Thoracic aorta (tissue), 2 donors: ENCODE data around the gene RAB9B. TPM values are rescaled to one million over a fixed set of nuclear protein-coding genes. Genes with fewer than 3 reads are reported as not detected.

ENCODE experiments used
- ATAC-seq: fragments of 150-250 bp; one replicate; pipeline ENCODE4 v1.8.0; 2017; ENCODE audit warnings: low read depth; ENCODE audit not compliant: insufficient number of reproducible peaks, low FRiP score
- DNase-seq: peaks from one replicate; pipeline ENCODE4 v3.0.0-alpha.2; 2020; ENCODE audit warnings: low spot score
- H3K27ac ChIP-seq, 2 donors: fragments of 200-600 bp; sonication (generic); 1 replicate in 1 of 2; 2 replicates in 1 of 2; pipeline ENCODE4 v1.5.1; 2016; ENCODE audit warnings: mild to moderate bottlenecking in 2 of 2, moderate library complexity in 2 of 2
- H3K27me3 ChIP-seq: fragments of 200-600 bp; sonication (generic); replicated peaks from 2 replicates; pipeline ENCODE4 v1.6.0; 2016; ENCODE audit warnings: mild to moderate bottlenecking; ENCODE audit not compliant: insufficient read depth
- H3K36me3 ChIP-seq: fragments of 200-600 bp; sonication (generic); one replicate; pipeline ENCODE4 v1.5.1; 2016
- H3K4me1 ChIP-seq, 2 donors: fragments of 200-600 bp; sonication (generic); 1 replicate in 1 of 2; 2 replicates in 1 of 2; pipeline versions ENCODE4 v1.5.1 to v1.6.0; 2016; ENCODE audit warnings: low read depth in 2 of 2, mild to moderate bottlenecking in 1 of 2; ENCODE audit not compliant: control insufficient read depth in 1 of 2
- H3K4me3 ChIP-seq: fragments of 200-600 bp; sonication (generic); 2 replicates; pipeline ENCODE4 v1.5.1; 2016; ENCODE audit warnings: mild to moderate bottlenecking
- H3K9me3 ChIP-seq: fragments of 200-600 bp; sonication (generic); 2 replicates; pipeline ENCODE4 v1.5.1; 2016
- CTCF ChIP-seq: fragments of 200-600 bp; sonication (generic); IDR thresholded peaks from one replicate; pipeline ENCODE4 v1.5.1; 2019; ENCODE audit warnings: antibody characterized with exemption
- total RNA-seq, 2 donors: library from RNA; depleted of rRNA; stranded (reverse); fragments of >200 nt; gene quantifications; one replicate each; pipeline versions ENCODE4 v1.1.0 to v1.2.3, GENCODE V29; 2016

The RAB9B gene
- total RNA-seq, 2 donors from 2014 or later, result 6.8 to 7.7 TPM

GRCh38 chrX:103811858-103812257 lies 20.2 kb downstream of the RAB9B start:
- Histone ChIP-seq H3K27me3 (no peaks in the 10 kb centered on the region), H3K4me1 (no peaks in the 10 kb centered on the region), H3K36me3 (no peaks in the 10 kb centered on the region), H3K27ac (no peak overlapping the region), H3K4me3 (no peak overlapping the region), H3K9me3 (no peaks in the 10 kb centered on the region)
- DNase-seq (no peak), ATAC-seq (no peak)
- TF ChIP-seq CTCF, result no peak

- no peak overlapping the region for H3K27ac ChIP-seq
- no peaks in the 10 kb centered on the region for H3K9me3 ChIP-seq
- H3K27me3 ChIP-seq, result no peaks in the 10 kb centered on the region
- no peaks in the 10 kb centered on the region for H3K36me3 ChIP-seq
- no peak for ATAC-seq
- H3K4me1 ChIP-seq, result no peaks in the 10 kb centered on the region
- H3K4me3 ChIP-seq, result no peak overlapping the region
- no peak for DNase-seq
- no peak for TF ChIP-seq CTCF
Observed at GRCh38 chrX:103806862-103807474, 25.1 kb downstream of the RAB9B start.

GRCh38 chrX:103805860-103806259 lies 26.2 kb downstream of the RAB9B start:
- ATAC-seq (no peak), DNase-seq (no peak)
- TF ChIP-seq CTCF, result no peak
- Histone ChIP-seq H3K27me3 (no peaks in the 10 kb centered on the region), H3K4me1 (no peaks in the 10 kb centered on the region), H3K4me3 (no peak overlapping the region), H3K9me3 (no peaks in the 10 kb centered on the region), H3K27ac (no peak overlapping the region), H3K36me3 (no peaks in the 10 kb centered on the region)

- H3K4me1 ChIP-seq, result no peaks in the 10 kb centered on the region
- no peak for TF ChIP-seq CTCF
- ATAC-seq (no peak), DNase-seq (no peak)
- no peaks in the 10 kb centered on the region for H3K9me3 ChIP-seq
- H3K4me3 ChIP-seq, result no peak overlapping the region
- no peak overlapping the region for H3K27ac ChIP-seq
- H3K36me3 ChIP-seq, result no peaks in the 10 kb centered on the region
- H3K27me3 ChIP-seq, result no peaks in the 10 kb centered on the region
Observed at GRCh38 chrX:103800318-103800717, 31.7 kb downstream of the RAB9B start.

GRCh38 chrX:103797691-103798090 lies 34.4 kb downstream of the RAB9B start:
- no peaks in the 10 kb centered on the region for H3K27me3 ChIP-seq
- no peaks in the 10 kb centered on the region for H3K4me1 ChIP-seq
- H3K9me3 ChIP-seq, result no peaks in the 10 kb centered on the region
- ATAC-seq (no peak), DNase-seq (no peak)
- TF ChIP-seq CTCF, result no peak
- no peak overlapping the region for H3K27ac ChIP-seq
- no peak overlapping the region for H3K4me3 ChIP-seq
- no peaks in the 10 kb centered on the region for H3K36me3 ChIP-seq
